Measurements from ENCODE around the gene IRAK3. TPM values are rescaled to one million over a fixed set of nuclear protein-coding genes. Genes with fewer than 3 reads are reported as not detected.
"Not testable (repeated sequence)": the region's sequence is repeated elsewhere in the genome, so short reads cannot be mapped to it uniquely, and the experiment has no call there.

IRAK3 gene
- total RNA-seq, 1 donor from 2014 or later, result 0.05 TPM

GRCh38 chr12:66169221-66170170 is 19.5 kb upstream of the IRAK3 start, which contains the start of gene TMBIM4:
Gene TMBIM4 (minus strand): TSS chr12:66169996. CDS start chr12:66169951, 45 bp downstream.
- Mint-ChIP-seq H3K27me3 (ENCODE audit: low read depth, unreplicated experiment) (no peaks in the 10 kb centered on the region), H3K4me1 (ENCODE audit: low read depth, unreplicated experiment) (peaks cover 6% of the 10 kb centered on the region)

GRCh38 chr12:66170606-66171005 is 18.4 kb upstream of the IRAK3 start:
- Mint-ChIP-seq H3K4me1 (ENCODE audit: low read depth, unreplicated experiment) (peaks cover 6% of the 10 kb centered on the region), H3K27ac (ENCODE audit: unreplicated experiment) (peak overlapping the region; percentile 100), H3K36me3 (ENCODE audit: low read depth, unreplicated experiment) (peaks cover under 1% of the 10 kb centered on the region), H3K4me3 (ENCODE audit: unreplicated experiment) (peak overlapping the region; percentile 95), H3K27me3 (ENCODE audit: low read depth, unreplicated experiment) (no peaks in the 10 kb centered on the region), H3K9me3 (ENCODE audit: unreplicated experiment) (no peaks in the 10 kb centered on the region)
- no peak overlapping the region for H3K27ac ChIP-seq (ENCODE audit: low read depth, low read length)
- DNase-seq (ENCODE audit: low read depth) (no peak), FAIRE-seq (no peak)
- H3K36me3 ChIP-seq (ENCODE audit: insufficient read depth, low read length), result no peaks in the 10 kb centered on the region
- peaks cover 8% of the 10 kb centered on the region for H4K20me1 ChIP-seq (ENCODE audit: insufficient read depth, low read length)
- H3K9me3 ChIP-seq (ENCODE audit: insufficient read depth, low read depth, low read length), result no peaks in the 10 kb centered on the region
- H3K4me3 ChIP-seq (ENCODE audit: insufficient read depth, low read depth, low read length), result no peak overlapping the region
- no peaks in the 10 kb centered on the region for H3K27me3 ChIP-seq (ENCODE audit: insufficient read depth, low read length)
- H3K79me2 ChIP-seq (ENCODE audit: insufficient read depth, low read length), result peaks cover 34% of the 10 kb centered on the region
- H3K9ac ChIP-seq (ENCODE audit: low read length), result no peak overlapping the region
- TF ChIP-seq, protein P1, sequence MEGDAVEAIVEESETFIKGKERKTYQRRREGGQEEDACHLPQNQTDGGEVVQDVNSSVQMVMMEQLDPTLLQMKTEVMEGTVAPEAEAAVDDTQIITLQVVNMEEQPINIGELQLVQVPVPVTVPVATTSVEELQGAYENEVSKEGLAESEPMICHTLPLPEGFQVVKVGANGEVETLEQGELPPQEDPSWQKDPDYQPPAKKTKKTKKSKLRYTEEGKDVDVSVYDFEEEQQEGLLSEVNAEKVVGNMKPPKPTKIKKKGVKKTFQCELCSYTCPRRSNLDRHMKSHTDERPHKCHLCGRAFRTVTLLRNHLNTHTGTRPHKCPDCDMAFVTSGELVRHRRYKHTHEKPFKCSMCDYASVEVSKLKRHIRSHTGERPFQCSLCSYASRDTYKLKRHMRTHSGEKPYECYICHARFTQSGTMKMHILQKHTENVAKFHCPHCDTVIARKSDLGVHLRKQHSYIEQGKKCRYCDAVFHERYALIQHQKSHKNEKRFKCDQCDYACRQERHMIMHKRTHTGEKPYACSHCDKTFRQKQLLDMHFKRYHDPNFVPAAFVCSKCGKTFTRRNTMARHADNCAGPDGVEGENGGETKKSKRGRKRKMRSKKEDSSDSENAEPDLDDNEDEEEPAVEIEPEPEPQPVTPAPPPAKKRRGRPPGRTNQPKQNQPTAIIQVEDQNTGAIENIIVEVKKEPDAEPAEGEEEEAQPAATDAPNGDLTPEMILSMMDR (IDR thresholded peaks at IDR 0.05; ENCODE audit: insufficient read depth, low read depth, low read length), result no peak
- TF ChIP-seq EZH2 (IDR thresholded peaks at IDR 0.05; ENCODE audit: insufficient read depth, low read length), result no peak
- H3K4me2 ChIP-seq (ENCODE audit: low read length), result no peak overlapping the region
- no peaks in the 10 kb centered on the region for H3K4me1 ChIP-seq (ENCODE audit: insufficient read depth, low read length)
- H2AFZ ChIP-seq (ENCODE audit: low read depth, low read length), result no peak overlapping the region

More at GRCh38 chr12:66169221-66170170, 19.5 kb upstream of the IRAK3 start, which contains the start of gene TMBIM4:
- Histone ChIP-seq H3K4me2 (ENCODE audit: low read length) (peak within 1 kb of the TSS; percentile 92), H3K27me3 (ENCODE audit: insufficient read depth, low read length) (no peaks in the 10 kb centered on the region), H3K4me3 (ENCODE audit: insufficient read depth, low read depth, low read length) (peak within 1 kb of the TSS; percentile 89), H3K79me2 (ENCODE audit: insufficient read depth, low read length) (peaks cover 45% of the 10 kb centered on the region), H3K36me3 (ENCODE audit: insufficient read depth, low read length) (no peaks in the 10 kb centered on the region), H4K20me1 (ENCODE audit: insufficient read depth, low read length) (peaks cover 9% of the 10 kb centered on the region), H3K4me1 (ENCODE audit: insufficient read depth, low read length) (no peaks in the 10 kb centered on the region), H3K27ac (ENCODE audit: low read depth, low read length) (peak within 1 kb of the TSS; percentile 93), H2AFZ (ENCODE audit: low read depth, low read length) (peak within 1 kb of the TSS; percentile 98), H3K9ac (ENCODE audit: low read length) (peak within 1 kb of the TSS; percentile 91), H3K9me3 (ENCODE audit: insufficient read depth, low read depth, low read length) (no peaks in the 10 kb centered on the region)
- peaks cover 2% of the 10 kb centered on the region for H3K9me3 Mint-ChIP-seq (ENCODE audit: unreplicated experiment)
- FAIRE-seq (no peak), DNase-seq (ENCODE audit: low read depth) (peak; percentile 92)
- peak within 1 kb of the TSS; percentile 100 for H3K27ac Mint-ChIP-seq (ENCODE audit: unreplicated experiment)
- peaks cover 4% of the 10 kb centered on the region for H3K36me3 Mint-ChIP-seq (ENCODE audit: low read depth, unreplicated experiment)
- peak within 1 kb of the TSS; percentile 95 for H3K4me3 Mint-ChIP-seq (ENCODE audit: unreplicated experiment)
- TF ChIP-seq, protein P1 (IDR thresholded peaks at IDR 0.05; ENCODE audit: insufficient read depth, low read depth, low read length), result peak; percentile 19
- TF ChIP-seq EZH2 (IDR thresholded peaks at IDR 0.05; ENCODE audit: insufficient read depth, low read length), result no peak

DNA sequence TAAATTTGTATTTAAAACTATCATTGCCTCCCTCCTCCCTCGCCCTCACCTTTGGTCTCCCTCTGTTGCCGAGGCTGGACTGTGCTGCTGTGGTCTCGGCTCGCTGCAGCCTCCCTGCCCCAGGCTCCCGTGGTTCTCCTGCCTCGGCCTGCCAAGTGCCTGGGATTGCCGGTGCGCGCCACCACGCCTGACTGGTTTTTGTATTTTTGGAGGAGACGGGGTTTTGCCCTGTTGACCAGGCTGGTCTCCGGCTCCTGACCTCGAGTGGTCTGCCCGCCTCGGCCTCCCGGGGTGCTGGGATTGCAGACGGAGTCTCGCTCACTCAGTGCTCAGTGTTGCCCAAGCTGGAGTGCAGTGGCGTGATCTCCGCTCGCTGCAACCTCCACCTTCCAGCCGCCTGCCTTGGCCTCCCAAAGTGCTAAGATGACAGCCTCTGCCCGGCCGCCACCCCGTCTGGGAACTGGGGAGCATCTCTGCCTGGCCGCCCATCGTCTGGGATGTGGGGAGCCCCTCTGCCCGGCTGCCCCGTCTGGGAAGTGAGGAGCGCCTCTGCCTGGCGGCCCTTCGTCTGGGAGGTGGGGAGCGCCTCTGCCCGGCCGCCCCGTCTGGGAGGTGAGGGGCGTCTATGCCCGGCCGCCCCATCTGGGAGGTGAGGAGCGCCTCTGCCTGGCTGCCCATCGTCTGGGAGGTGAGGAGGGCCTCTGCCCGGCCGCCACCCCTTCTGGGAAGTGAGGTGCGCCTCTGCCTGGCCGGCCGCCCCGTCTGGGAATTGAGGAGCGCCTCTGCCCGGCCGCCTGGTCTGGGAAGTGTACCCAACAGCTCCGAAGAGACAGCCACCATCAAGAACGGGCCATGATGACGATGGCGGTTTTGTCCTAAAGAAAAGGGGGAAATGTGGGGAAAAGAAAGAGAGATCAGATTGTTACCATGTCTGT is 14.4 kb upstream of the IRAK3 start:
- H3K9me3 Mint-ChIP-seq (ENCODE audit: unreplicated experiment); H3K36me3 ChIP-seq (ENCODE audit: insufficient read depth, low read length); H3K9me3 ChIP-seq (ENCODE audit: insufficient read depth, low read depth, low read length); FAIRE-seq; H3K9ac ChIP-seq (ENCODE audit: low read length); H3K4me2 ChIP-seq (ENCODE audit: low read length); H3K4me3 ChIP-seq (ENCODE audit: insufficient read depth, low read depth, low read length); H3K4me3 Mint-ChIP-seq (ENCODE audit: unreplicated experiment); H3K4me1 ChIP-seq (ENCODE audit: insufficient read depth, low read length); H3K27ac ChIP-seq (ENCODE audit: low read depth, low read length); H3K4me1 Mint-ChIP-seq (ENCODE audit: low read depth, unreplicated experiment); DNase-seq (ENCODE audit: low read depth); H3K36me3 Mint-ChIP-seq (ENCODE audit: low read depth, unreplicated experiment); H3K79me2 ChIP-seq (ENCODE audit: insufficient read depth, low read length); H3K27ac Mint-ChIP-seq (ENCODE audit: unreplicated experiment); H4K20me1 ChIP-seq (ENCODE audit: insufficient read depth, low read length); H2AFZ ChIP-seq (ENCODE audit: low read depth, low read length); H3K27me3 ChIP-seq (ENCODE audit: insufficient read depth, low read length): not testable (repeated sequence)
- H3K27me3 Mint-ChIP-seq (ENCODE audit: low read depth, unreplicated experiment), result peaks cover 16% of the 10 kb centered on the region
